GM18519 (cell line): ENCODE data around the gene ARMH3.

Source experiments
- ATAC-seq: cut with Tn5 transposase; IDR thresholded peaks from one replicate; pipeline ENCODE4 v1.9.1; 2021; ENCODE audit warnings: mild to moderate bottlenecking, moderate library complexity; ENCODE audit not compliant: unreplicated experiment, low FRiP score

The ARMH3 gene

DNA sequence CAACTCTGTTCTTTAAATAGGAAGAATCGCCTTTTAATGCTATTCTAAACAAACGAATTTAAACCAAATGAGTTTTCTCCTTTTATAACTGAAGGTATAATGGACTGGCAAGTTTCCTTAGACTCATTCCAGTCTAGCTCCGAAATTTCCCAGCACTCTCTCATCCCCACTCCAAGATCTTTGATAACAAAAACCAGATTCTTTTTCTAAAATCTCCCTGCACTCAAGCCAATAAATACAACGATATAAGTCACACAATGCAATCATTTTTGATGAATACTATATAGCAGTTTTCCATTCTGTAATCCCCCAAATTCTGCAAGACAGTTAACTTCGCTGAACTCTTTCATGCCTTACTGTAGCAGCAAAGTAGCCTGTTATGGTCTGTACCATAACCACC is 239.6 kb downstream of the ARMH3 start:
- ATAC-seq, result no peak

GRCh38 chr10:101814466-101815071 is 241.4 kb downstream of the ARMH3 start:
- no peak for ATAC-seq

- no peak for ATAC-seq
Measured at GRCh38 chr10:101812606-101813005, 243.4 kb downstream of the ARMH3 start.

- ATAC-seq, result no peak
Measured at GRCh38 chr10:101807158-101807557, 248.8 kb downstream of the ARMH3 start.

DNA sequence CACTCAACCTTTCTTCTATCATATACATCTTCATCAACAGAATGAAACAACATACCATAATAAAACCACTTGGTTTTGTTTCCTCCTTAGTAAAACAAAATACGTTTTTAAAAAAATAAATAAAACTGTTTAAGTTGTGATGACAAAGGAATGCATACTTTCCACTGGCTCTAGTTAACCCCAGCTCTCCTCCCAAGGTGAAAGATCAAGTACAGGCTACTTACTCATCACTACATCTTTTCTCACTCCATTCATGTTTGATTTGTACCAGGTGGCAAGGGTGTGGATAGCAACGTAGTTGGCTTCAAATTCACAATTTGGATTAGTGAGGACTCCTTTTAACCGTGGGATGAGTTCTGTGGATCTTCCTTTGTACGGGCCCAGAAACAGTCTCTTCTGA is 252.5 kb downstream of the ARMH3 start:
- no peak for ATAC-seq

GRCh38 chr10:101797403-101798059 is 258.4 kb downstream of the ARMH3 start:
- ATAC-seq, result no peak
